Liver (tissue), 3 donors: ENCODE results near the gene ANKRD33.

Source experiments
- CTCF ChIP-seq: fragments of 150-350 bp; IDR thresholded peaks from 2 replicates; pipeline ENCODE4 v1.5.1; 2017; ENCODE audit warnings: improper control_type of control experiment, low read depth, low read length; ENCODE audit not compliant: missing input control
- MAX ChIP-seq: IDR thresholded peaks from 2 replicates; pipeline ENCODE4 v1.6.1; 2016; ENCODE audit warnings: antibody characterized with exemption
- RAD21 ChIP-seq, 2 donors: IDR thresholded peaks; 2 replicates each; pipeline ENCODE4 v1.6.1; 2016; ENCODE audit warnings: antibody characterized with exemption in 2 of 2, mild to moderate bottlenecking in 2 of 2
- RXRA ChIP-seq, 2 donors: IDR thresholded peaks; 2 replicates each; pipeline ENCODE4 v1.6.1; 2017 to 2018; ENCODE audit warnings: antibody characterized with exemption in 2 of 2, mild to moderate bottlenecking in 1 of 2
- SP1 ChIP-seq: IDR thresholded peaks from 2 replicates; pipeline ENCODE4 v1.6.1; 2018; ENCODE audit warnings: antibody characterized with exemption, mild to moderate bottlenecking
- TF ChIP-seq, protein P1 (sequence below): IDR thresholded peaks from 2 replicates; pipeline ENCODE4 v1.6.1; 2016; ENCODE audit warnings: antibody characterized with exemption
- donor health status: healthy.
- donor health status: healthy.

DNA sequence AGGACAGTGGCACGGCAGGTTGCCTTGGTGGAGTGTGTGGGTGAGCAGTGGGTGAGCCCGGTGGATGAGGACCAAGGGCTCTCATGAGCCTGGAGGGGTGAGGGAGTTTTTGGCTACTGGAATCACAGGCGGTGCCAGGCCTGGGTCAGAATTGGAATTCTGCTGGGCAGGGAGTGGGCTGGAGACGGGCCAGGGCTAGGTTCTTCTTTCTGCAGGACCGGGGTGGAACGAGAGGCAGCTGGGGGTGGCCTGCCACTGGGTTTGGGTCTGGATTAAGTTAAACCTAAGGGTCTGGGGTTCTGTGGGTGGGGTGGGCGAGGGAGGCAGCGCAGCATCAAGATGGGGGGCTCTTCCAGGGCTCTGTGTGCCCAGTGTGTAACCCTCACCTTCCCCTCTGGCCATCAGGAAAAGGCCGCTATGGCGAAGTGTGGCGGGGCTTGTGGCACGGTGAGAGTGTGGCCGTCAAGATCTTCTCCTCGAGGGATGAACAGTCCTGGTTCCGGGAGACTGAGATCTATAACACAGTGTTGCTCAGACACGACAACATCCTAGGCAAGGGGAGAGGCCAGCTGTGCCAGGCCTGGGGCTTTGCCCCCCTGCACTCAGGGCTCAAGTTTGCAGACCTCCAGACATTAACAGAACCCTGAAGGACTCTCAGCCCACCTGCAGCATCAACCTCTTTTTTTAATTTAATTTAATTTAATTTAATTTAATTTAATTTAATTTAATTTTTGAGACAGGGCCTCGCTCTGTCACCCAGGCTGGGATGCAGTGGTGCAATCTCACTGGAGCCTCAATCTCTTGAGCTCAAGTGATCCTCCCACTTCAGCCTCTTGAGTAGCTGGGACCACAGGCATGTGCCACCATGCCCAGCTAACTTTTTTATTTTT, 26.4 kb downstream of the ANKRD33 start:
- TF ChIP-seq CTCF, result no peak
- no peak for TF ChIP-seq RXRA (IDR thresholded peaks at IDR 0.05)
- TF ChIP-seq, protein P1, sequence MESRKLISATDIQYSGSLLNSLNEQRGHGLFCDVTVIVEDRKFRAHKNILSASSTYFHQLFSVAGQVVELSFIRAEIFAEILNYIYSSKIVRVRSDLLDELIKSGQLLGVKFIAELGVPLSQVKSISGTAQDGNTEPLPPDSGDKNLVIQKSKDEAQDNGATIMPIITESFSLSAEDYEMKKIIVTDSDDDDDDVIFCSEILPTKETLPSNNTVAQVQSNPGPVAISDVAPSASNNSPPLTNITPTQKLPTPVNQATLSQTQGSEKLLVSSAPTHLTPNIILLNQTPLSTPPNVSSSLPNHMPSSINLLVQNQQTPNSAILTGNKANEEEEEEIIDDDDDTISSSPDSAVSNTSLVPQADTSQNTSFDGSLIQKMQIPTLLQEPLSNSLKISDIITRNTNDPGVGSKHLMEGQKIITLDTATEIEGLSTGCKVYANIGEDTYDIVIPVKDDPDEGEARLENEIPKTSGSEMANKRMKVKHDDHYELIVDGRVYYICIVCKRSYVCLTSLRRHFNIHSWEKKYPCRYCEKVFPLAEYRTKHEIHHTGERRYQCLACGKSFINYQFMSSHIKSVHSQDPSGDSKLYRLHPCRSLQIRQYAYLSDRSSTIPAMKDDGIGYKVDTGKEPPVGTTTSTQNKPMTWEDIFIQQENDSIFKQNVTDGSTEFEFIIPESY, result no peak
- no peak for TF ChIP-seq MAX
- no peak for TF ChIP-seq RAD21 (IDR thresholded peaks at IDR 0.05)
- no peak for TF ChIP-seq SP1
